Stimulated activated CD8-positive, alpha-beta memory T cell treated with anti-CD3 and anti-CD28 coated beads, Interleukin-15, amount 100 ng/mL, for 48 hours (primary cell): ENCODE measurements around the gene FSTL4.

Experiments
- DNase-seq, 2 donors: peaks; one replicate each; pipeline ENCODE4 v3.0.0-alpha.2; 2020; ENCODE audit warnings: low read depth in 2 of 2

Gene FSTL4

DNA sequence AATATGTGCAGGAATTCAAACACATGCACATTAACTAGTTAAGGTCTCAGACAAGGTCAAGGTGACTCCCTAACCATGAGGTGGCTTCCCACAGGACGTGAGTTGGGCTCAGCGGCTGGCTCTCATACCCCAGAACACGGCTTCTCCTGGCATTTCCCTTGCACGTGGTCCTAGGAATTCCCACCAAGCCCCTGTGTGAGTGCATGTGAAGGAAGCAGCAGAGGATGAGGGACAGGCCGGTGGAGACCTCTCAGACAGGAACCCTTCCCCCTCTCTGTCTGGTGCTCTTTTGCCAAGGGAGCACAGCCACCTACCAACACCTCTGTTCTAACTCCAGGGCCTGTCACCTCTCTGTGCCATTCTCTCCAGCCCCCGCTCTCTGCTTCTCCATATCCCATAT lies 271.0 kb downstream of the FSTL4 start:
- no peak for DNase-seq

GRCh38 chr5:133340822-133341221 lies 271.5 kb downstream of the FSTL4 start:
- no peak for DNase-seq

DNA sequence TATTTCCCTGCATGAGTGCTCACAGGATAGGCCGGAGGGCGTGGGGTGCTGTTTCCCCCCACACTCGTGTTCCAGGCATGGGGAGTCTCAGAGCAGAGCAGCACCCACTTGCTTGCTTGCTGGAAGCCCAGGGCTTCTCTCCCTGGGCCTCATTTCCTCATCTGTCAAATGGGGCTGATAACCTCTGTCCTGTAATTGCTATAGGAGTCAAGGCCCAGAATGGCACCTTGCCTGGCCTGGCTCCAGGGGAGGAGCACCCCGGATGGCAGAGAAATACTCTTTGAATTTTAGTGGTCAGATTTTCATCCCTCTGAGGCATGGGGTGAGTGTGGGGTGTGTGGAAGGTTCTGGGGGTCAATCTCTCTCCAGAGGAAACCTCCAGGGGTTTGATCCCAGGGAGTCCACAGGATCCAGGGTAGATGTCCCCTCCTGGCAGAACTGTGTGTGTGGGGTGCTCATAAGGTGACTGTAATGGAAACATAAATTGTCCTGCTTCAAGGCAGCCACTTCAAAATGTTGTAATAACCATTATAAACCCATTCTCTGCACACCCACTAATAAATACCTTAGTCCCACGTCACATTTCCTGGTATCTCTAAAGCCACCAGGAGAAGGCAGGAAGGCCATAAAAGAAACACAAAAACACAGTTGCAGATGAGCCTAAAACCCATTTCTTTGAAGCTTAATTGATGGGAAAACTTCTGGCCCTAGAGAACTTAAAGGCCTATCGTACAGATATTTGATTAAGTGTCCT lies 272.2 kb downstream of the FSTL4 start:
- no peak for DNase-seq

GRCh38 chr5:133338504-133339355 lies 273.6 kb downstream of the FSTL4 start:
- no peak for DNase-seq

DNA sequence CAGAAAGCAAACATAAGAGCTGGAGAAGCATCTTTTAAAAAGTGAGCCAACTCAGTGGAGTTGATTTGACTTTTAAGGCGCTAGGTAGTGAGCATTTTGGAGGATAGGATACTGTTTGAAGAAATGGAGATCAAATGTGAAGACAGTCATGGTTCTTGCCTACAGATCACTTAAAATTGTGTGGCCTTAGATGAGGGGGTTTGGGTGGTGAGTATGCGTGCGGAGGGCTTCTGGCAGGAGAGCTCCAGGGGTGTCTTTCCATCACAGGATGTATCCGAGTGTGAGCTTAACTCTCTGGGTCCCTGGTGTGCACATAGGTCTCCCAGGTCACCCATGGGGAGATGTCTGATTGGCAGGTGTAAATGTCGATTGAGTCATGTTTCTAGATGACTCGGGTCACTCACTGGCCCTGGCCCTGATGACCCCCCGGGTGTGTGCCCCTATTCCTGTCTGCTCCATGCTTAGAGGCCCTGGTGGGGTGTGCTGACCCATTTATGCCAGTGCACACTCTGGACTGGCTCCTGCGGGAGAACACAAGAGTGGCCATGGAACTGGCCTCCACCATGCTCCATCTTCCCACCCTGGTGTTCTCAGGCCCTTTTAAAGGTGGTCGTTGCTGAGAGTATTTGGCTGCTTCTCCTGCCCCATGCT lies 274.4 kb downstream of the FSTL4 start:
- no peak for DNase-seq

GRCh38 chr5:133336969-133337410 lies 275.4 kb downstream of the FSTL4 start:
- DNase-seq: no peak

- no peak for DNase-seq
Measured at GRCh38 chr5:133336121-133336968, 276.0 kb downstream of the FSTL4 start.

DNA sequence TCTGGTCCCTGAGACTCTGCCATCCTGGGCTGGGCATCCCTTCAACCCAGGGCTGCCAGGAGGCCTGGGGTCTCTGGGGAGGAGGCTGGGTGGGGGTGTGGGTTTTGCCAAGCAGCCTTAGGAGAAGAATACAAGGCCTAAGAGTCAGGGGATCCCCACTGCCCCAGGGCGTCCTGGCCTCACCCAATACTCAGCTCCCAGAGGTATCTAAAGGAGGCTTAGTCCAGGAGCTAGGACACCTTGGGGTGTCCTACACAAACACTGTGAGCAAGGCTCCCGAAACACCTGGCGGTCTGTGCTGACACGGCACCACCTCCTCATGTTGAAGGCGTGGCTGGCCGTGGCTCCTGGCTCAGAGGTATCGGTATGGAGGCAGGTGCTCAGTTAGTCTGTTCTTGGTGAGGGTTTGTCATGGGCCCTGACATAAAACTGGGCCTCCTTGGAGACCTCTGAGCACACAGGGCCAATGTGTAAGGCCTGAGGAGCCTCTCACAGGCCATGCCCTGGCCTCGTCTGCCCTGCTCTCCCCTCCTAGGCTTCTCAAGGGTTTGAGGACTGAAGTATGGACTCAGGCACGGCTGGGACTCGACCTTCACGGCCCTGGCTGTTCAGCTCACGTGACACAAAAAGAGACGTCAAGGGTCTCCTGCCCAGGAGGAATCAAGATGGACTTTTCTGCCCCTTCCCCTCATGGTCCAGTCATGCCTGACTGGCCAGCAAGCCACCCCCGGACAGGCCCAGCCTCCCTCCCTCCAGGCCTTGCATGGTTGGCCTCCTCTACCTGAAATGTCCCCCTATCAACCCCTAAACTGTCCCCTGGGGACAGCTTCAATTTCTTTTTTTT lies 277.3 kb downstream of the FSTL4 start:
- DNase-seq: no peak

GRCh38 chr5:133333326-133334150 lies 278.8 kb downstream of the FSTL4 start:
- DNase-seq: no peak

GRCh38 chr5:133332439-133333024 lies 279.8 kb downstream of the FSTL4 start:
- DNase-seq: no peak

DNA sequence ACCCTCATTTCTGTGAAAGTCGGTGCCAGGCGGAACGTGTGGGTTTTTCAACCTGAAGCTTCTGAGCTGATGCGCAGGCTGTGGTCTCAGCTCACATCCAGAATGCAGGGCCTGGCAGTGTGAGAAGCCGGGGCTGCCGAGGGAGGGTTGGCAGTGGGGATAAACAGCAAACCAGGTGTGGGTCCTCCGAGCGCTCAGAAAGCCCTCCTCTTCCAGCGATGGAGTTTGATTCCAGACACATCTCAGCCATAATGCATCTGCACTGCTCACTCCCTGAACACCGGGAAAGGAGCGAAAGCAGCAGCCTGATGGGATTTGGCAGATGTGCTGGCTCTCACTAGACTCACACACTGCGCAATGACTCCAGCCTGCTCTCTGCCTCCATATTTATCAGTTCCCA lies 280.4 kb downstream of the FSTL4 start:
- no peak for DNase-seq

- DNase-seq: no peak
Measured at GRCh38 chr5:133330956-133331355, 281.4 kb downstream of the FSTL4 start.

DNA sequence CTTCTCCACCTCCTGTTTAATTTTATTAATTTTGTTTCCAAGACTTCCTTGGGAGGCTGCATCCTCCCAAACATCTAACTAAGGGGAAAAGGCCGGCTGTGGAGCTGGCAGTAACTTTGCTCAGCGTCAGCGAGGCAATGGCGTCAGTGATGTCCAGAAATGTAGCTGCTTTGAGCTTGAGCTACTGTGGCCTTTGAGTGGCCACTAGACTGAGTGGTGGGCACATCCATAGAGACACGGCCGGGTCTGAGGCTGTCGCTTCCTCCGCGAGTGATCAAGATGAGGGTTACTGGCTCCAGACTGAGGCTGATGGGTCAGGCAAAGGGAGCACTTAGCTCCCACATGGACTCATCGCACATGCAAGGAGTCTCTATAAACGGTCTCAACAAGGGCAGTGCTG lies 283.5 kb downstream of the FSTL4 start:
- no peak for DNase-seq

DNA sequence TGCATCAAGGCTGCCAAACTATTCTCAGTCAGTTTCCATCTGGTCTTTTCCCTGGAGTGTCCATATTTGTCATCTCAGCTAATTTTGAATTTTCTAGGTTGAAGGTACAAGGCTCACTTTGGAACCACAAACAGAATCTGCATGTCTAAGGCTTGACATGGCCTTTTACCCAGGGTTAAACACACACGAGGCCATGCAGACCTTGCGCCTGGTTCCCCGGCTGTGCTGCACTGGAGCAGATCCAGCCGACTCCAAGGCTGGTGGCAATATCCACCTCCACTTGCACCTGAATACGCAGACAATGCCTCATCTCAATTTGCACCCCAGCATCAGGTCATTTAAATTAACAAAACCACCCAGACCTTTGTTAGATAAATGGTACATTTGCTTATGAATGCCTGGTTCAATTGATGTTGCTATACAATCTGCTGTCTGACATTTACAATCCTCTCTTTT lies 284.4 kb downstream of the FSTL4 start:
- no peak for DNase-seq

- no peak for DNase-seq
Measured at GRCh38 chr5:133326361-133326760, 286.0 kb downstream of the FSTL4 start.

- no peak for DNase-seq
Measured at GRCh38 chr5:133325864-133326263, 286.5 kb downstream of the FSTL4 start.

DNA sequence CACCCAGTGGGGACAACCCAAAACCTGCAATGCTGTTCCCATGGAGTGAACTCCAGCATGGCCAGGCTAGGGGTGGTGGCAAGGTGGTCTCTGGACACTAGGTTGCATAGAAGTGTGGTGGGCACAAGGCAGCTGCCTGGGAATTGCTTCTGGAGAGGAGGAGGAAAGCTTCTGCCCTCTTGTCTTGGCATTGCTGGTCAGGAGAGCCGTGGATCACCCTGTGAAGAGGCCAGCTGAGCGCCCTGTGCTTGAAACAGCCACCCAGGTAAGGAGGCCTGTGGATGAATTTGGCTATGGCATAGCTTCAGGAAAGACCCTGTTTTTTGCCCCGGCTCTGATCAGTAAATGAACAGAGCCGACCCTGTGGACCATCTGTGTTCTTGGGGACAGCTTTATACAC lies 287.4 kb downstream of the FSTL4 start:
- no peak for DNase-seq

- DNase-seq: no peak
Measured at GRCh38 chr5:133323494-133324457, 288.6 kb downstream of the FSTL4 start.
